NB4 (cell line): ENCODE results near the gene NUPR1.
"Not testable (repeated sequence)": the region's sequence is repeated elsewhere in the genome, so short reads cannot be mapped to it uniquely, and the experiment has no call there.

Source experiments
- MAX ChIP-seq: IDR thresholded peaks from 2 replicates; pipeline ENCODE4 v1.6.1; 2011; ENCODE audit warnings: low read depth, low read length
- TF ChIP-seq, protein P1 (sequence below): IDR thresholded peaks from one replicate; pipeline ENCODE4 v1.5.1; 2012; ENCODE audit warnings: low read depth, low read length

GRCh38 chr16:28527100-28527785 is 11.5 kb downstream of the NUPR1 start:
- TF ChIP-seq, protein P1, sequence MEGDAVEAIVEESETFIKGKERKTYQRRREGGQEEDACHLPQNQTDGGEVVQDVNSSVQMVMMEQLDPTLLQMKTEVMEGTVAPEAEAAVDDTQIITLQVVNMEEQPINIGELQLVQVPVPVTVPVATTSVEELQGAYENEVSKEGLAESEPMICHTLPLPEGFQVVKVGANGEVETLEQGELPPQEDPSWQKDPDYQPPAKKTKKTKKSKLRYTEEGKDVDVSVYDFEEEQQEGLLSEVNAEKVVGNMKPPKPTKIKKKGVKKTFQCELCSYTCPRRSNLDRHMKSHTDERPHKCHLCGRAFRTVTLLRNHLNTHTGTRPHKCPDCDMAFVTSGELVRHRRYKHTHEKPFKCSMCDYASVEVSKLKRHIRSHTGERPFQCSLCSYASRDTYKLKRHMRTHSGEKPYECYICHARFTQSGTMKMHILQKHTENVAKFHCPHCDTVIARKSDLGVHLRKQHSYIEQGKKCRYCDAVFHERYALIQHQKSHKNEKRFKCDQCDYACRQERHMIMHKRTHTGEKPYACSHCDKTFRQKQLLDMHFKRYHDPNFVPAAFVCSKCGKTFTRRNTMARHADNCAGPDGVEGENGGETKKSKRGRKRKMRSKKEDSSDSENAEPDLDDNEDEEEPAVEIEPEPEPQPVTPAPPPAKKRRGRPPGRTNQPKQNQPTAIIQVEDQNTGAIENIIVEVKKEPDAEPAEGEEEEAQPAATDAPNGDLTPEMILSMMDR: not testable (repeated sequence)
- TF ChIP-seq MAX: not testable (repeated sequence)
